ENCODE results near the gene P2RY14. TPM values are rescaled to one million over a fixed set of nuclear protein-coding genes. Genes with fewer than 3 reads are reported as not detected.
"Not testable (repeated sequence)": the region's sequence is repeated elsewhere in the genome, so short reads cannot be mapped to it uniquely, and the experiment has no call there.

The P2RY14 gene
- total RNA-seq, 2 donors from 2014 or later = 0.90 to 1.3 TPM

DNA sequence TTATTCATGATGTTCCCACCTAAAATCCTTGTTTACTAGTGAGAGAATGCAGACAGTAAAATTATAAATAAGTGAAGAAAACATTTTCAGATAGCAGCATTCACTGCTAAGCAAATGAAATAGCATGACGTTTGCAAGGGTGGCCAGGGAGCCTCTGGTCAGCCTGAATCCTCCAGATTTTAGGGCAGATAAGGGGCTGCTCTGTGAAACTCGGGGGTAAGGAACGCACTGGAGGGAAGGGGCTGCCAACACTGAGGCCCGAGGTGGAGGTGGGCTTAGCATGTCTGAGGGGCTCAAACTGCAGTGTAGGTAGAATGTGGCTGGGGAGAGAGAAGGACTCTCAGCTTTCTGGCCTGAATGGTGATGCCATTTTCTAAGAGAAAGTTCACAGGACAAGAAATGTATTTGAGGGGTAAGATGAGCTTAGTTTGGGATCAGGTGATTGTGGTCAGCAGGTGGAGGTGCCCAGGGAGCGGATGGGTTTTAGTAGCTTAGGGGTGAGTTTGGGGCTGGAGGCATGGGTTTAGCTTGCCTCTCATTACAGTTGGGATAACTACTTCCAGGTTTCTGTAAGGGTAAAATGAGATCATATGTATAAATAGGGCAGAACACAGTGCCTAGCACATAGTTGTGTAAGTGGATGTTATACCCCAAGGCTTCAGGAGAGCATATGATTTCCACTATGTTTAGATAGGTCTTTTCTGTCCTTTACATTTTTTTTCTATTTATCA, 95.8 kb downstream of the P2RY14 start:
- no peaks in the 10 kb centered on the region for H3K36me3 Mint-ChIP-seq (ENCODE audit: low read depth)
- ATAC-seq (replicated peaks) = no peak
- H3K4me1 Mint-ChIP-seq = peaks cover 32% of the 10 kb centered on the region
- no peaks in the 10 kb centered on the region for H3K9me3 Mint-ChIP-seq
- no peaks in the 10 kb centered on the region for H3K27me3 Mint-ChIP-seq
- H3K4me3 Mint-ChIP-seq = peak overlapping the region; percentile 82
- H3K27ac Mint-ChIP-seq = peak overlapping the region; percentile 84

DNA sequence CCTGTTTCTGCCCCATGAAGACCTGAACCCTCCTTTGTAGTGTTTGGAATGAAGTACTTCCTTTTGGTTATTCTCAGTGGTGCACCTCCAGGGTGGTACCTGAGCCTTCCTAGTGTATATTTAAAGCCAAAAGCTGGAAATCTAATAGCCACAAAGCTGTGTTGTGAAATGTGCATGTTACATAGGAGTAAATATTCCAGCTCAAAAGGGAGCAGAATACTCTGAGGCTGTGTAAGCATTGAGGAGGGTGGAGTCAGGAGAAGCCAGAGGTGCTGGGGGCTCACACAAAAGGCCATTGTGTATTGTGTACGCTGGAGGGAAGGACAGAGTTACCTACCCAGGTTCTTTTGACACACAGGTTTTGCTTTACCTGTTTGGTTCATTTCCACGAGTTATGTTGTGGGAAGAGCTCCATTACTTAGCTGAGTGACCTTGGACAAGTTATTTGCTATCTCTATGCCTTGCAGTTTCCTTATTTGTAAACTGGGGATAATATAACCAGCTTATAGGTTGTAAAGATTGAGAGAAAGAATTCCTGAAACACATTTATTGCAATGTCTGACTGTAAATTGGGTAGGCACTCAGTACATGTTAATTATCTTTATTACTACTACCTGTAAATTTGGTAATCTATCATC, 100.0 kb downstream of the P2RY14 start:
- no peak for ATAC-seq (replicated peaks)
- Mint-ChIP-seq H3K4me1 (peaks cover 11% of the 10 kb centered on the region), H3K27me3 (no peaks in the 10 kb centered on the region), H3K9me3 (no peaks in the 10 kb centered on the region), H3K36me3 (ENCODE audit: low read depth) (no peaks in the 10 kb centered on the region), H3K4me3 (no peak overlapping the region), H3K27ac (no peak overlapping the region)

DNA sequence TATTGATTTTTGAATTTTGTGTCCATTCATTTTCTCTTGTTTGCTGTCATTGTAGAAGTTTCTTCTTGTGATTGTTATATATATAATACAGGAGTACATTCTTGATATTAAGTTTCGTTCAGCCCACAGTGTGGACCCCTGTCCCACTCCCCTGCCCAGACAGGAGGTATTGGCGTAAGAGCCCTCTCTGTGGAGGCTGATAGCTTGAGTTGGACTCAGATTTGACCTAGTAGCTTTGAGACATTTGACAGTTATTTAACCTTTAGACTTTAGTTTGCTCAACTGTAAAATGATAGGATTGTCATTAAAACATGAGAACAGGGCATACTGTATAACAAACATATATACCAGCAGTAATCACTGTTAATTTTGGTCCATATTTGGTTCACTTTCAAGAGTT, 102.4 kb downstream of the P2RY14 start:
- no peaks in the 10 kb centered on the region for H3K9me3 Mint-ChIP-seq
- no peaks in the 10 kb centered on the region for H3K27me3 Mint-ChIP-seq
- no peak overlapping the region for H3K4me3 Mint-ChIP-seq
- peaks cover 17% of the 10 kb centered on the region for H3K4me1 Mint-ChIP-seq
- no peak overlapping the region for H3K27ac Mint-ChIP-seq
- H3K36me3 Mint-ChIP-seq (ENCODE audit: low read depth) = no peaks in the 10 kb centered on the region
- no peak for ATAC-seq (replicated peaks)

DNA sequence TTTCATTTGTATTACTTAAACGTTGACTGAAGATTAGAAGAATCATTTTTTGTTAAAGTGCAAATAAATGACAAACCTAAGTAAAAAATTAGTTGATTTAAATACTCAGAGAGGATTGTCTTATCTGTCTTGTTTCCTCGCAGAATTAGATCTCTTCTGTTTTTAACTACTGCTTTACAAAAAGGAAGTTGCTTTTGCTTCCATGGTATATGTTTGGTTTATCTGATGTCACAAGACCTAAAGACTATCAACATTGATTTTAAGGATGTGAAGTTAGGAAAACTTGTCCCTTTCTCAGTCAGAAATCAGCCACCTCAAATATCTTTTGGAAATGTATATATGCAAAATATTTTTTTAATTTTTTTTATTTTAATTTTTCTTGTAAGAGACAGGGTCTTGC, 104.0 kb downstream of the P2RY14 start:
- H3K4me3 Mint-ChIP-seq = no peak overlapping the region

DNA sequence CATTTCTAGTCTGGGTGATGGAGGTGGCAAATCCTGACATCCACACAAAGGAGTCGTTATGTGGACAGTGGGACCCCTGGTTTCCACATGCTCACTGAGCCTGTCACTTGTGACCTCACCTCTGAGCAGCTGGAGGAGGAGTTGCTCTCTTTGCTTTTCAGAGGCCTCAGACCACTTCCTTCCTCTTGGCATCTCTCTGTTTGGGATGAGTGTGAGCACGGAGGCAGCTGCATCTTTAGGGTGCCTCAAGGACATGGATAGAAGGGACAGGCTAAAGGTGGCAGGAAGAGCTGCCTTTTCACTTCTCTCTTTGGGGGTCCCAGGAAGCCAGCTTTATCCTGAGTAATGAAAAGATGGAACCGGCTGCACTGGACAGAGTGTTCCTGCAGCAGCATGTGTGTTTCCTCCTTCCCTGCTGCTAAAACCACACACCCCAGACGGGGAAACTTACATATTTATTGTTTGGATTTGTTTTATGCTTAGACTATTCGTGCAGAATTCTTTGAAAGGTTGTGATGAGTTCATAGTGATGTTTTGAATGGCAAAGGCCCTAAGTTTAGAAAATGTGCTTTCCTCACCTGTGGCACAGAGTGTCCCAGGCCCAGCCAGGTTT, 107.1 kb downstream of the P2RY14 start:
- peak; percentile 77 for ATAC-seq (replicated peaks)
- Mint-ChIP-seq H3K27ac (peak overlapping the region; percentile 80), H3K36me3 (ENCODE audit: low read depth) (no peaks in the 10 kb centered on the region), H3K4me3 (peak overlapping the region; percentile 78), H3K4me1 (peaks cover 30% of the 10 kb centered on the region), H3K9me3 (no peaks in the 10 kb centered on the region), H3K27me3 (no peaks in the 10 kb centered on the region)

More for the DNA sequence above, 104.0 kb downstream of the P2RY14 start:
- ATAC-seq (replicated peaks) = no peak
- no peak overlapping the region for H3K27ac Mint-ChIP-seq
- H3K4me1 Mint-ChIP-seq = peaks cover 30% of the 10 kb centered on the region
- no peaks in the 10 kb centered on the region for H3K9me3 Mint-ChIP-seq
- H3K36me3 Mint-ChIP-seq (ENCODE audit: low read depth) = no peaks in the 10 kb centered on the region
- H3K27me3 Mint-ChIP-seq = no peaks in the 10 kb centered on the region

DNA sequence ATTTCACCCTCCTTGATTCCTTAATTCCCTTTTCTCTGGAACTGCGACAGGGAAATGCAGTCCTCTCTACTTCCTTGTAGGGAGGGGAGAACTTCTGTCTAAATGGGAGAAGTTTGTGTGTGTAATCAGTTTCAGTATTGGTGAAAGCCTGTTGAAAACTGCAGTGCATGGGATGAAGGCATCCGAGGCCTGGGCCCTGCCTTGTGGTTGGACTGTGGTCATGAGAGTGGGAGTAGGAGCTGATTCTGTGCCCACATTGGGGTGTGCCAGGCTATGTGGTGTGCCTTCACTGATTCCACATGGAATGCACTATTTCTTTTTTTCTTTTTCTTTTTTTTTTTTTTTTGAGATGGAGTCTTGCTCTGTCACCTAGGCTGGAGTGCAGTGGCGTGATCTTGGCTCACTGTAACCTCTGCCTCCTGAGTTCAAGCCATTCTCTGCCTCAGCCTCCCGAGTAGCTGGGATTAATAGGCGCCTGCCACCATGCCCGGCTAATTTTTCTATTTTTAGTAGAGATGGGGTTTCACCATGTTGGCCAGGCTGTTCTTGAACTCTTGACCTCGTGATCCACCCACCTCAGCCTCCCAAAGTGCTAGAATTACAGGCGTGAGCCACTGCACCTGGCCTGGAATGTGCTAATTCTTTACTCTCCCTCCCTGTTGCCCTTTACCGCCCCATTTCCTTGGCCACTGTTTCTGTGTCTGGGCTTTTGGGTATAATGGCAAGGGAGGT, 108.2 kb downstream of the P2RY14 start:
- Mint-ChIP-seq H3K4me1 (peaks cover 30% of the 10 kb centered on the region), H3K27ac (peak overlapping the region; percentile 80), H3K4me3 (peak overlapping the region; percentile 78)
- not testable (repeated sequence) for H3K27me3 Mint-ChIP-seq; H3K36me3 Mint-ChIP-seq (ENCODE audit: low read depth); H3K9me3 Mint-ChIP-seq
- ATAC-seq (replicated peaks) = peak; percentile 73

DNA sequence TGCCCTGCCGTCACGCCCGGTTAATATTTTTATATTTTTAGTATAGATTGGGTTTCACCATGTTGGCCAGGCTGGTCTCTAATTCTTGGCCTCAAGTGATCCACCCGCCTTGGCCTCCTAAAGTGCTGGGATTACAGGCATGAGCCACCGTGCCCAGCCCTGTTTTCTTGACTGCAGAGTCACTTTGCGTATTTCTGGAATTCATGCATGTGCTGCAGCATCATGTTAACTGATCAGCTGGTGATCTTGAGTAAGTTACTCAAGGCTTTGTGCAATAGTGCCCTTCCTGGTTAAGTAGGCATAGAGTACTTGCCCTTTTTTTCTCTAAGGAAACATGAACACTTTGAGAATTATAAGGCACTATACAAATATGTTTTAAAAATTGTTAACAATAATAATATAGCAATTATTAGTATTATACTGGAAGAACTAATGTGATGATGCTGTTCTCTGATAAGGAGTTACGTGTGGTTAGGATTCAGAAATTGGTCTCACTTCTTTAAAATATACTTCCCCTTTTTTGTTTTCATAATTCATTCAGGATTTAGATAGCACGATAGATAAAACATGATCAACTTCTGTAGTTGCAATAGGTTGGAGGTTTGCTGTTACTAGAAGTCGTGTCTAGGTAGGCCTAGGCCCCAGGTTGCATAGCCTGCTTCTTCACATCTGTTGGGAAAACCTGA, 108.9 kb downstream of the P2RY14 start:
- H3K27ac Mint-ChIP-seq = peak overlapping the region; percentile 80
- no peaks in the 10 kb centered on the region for H3K27me3 Mint-ChIP-seq
- no peaks in the 10 kb centered on the region for H3K36me3 Mint-ChIP-seq (ENCODE audit: low read depth)
- no peaks in the 10 kb centered on the region for H3K9me3 Mint-ChIP-seq
- ATAC-seq (replicated peaks) = peak; percentile 20
- H3K4me1 Mint-ChIP-seq = peaks cover 30% of the 10 kb centered on the region
- peak overlapping the region; percentile 78 for H3K4me3 Mint-ChIP-seq

DNA sequence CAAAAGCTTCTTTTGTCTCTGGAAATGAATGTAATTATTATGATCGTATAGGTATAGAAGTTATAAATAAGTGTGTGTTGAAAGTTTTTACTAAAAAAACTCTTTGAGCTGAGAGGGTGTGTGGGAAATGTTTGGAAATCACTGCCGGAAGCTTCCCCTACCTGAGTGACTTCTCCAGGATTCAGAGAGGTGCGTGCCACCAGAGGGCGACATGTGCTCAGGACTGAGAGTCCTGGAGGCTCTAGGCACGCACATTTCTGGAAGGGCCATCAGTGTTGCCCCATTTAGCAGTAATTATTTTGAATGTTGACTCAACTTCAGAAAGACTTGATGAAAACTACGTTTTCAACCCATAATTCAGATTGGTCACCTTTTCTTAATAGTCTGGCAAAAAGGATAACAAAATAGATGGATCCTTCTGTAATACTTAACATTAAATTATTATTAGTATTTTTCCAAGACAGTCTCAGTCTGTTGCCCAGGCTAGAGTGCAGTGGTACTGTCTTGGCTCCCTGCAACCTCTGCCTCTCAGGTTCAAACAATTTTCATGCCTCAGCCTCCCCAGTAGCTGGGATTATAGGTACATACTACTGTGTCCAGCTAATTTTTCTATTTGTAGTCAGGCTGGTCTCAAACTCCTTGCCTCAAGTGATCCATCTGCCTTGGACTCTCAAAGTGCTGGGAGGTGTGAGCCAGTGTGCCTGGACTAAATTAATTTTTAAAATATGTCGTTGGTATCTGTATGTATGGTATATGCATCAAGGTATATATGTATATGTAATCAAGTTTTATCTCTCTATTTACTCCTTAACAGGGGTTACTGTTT, 109.9 kb downstream of the P2RY14 start:
- Mint-ChIP-seq H3K27me3 (no peaks in the 10 kb centered on the region), H3K36me3 (ENCODE audit: low read depth) (no peaks in the 10 kb centered on the region), H3K27ac (no peak overlapping the region), H3K9me3 (no peaks in the 10 kb centered on the region), H3K4me3 (no peak overlapping the region), H3K4me1 (peaks cover 30% of the 10 kb centered on the region)
- peak; percentile 64 for ATAC-seq (replicated peaks)

DNA sequence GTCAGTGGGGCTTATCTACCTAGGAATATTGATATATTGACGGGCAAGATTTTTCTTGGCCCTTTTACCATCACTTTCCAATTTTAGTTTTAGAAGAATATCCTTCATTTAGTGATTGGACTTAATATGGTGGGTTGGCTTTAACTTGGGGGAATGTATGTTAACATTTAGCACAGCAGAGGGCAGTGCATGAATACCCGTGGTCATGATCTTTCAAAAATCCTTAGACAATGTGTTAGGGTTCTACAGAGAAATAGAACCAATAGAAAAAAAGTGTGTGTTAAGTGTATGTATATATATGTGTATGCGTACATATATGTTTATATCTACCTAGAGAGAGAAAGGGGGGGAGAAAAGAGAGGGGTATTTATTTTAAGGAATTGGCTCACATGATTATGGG, 112.2 kb downstream of the P2RY14 start:
- Mint-ChIP-seq H3K36me3 (ENCODE audit: low read depth) (no peaks in the 10 kb centered on the region), H3K27ac (no peak overlapping the region), H3K27me3 (peaks cover 4% of the 10 kb centered on the region), H3K9me3 (no peaks in the 10 kb centered on the region), H3K4me1 (peaks cover 16% of the 10 kb centered on the region), H3K4me3 (no peak overlapping the region)
- ATAC-seq (replicated peaks) = no peak

DNA sequence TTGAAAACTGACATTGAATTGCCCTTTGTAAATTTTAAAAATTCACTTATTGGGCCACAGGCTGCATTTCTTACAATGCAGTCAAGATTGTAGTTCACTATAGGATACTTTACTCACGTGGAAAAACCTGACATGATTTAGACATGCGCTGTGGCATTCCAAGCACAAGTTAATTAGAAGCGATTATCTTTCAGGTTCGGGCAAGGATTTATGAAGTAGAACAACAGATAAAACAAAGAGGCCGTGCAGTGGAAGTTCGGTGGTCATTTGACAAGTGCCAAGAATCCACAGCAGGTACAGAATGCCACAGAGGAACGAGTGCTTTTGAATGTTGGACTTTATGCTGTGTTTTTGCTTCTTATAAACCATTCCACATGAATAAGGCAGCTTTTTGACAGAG, 113.1 kb downstream of the P2RY14 start:
- Mint-ChIP-seq H3K9me3 (no peaks in the 10 kb centered on the region), H3K27ac (no peak overlapping the region), H3K4me1 (peaks cover 7% of the 10 kb centered on the region), H3K36me3 (ENCODE audit: low read depth) (no peaks in the 10 kb centered on the region), H3K4me3 (no peak overlapping the region), H3K27me3 (peaks cover 8% of the 10 kb centered on the region)
- ATAC-seq (replicated peaks) = no peak

Other genes starting within 250 kb of the P2RY14 start
- gene MED12L, start 192.9 kb downstream of the P2RY14 start, total RNA-seq = 1 to 10 TPM; 3.3 to 6.4 TPM
- 100 to 1,000 TPM; 108 to 131 TPM for gene GPR171, start 75.3 kb downstream of the P2RY14 start, total RNA-seq
- gene GPR87, start 38.3 kb upstream of the P2RY14 start, total RNA-seq = 1 to 10 TPM; 3.2 to 5.0 TPM
- not detected for gene P2RY13, start 51.0 kb upstream of the P2RY14 start, total RNA-seq
- not detected for gene P2RY12, start 106.2 kb upstream of the P2RY14 start, total RNA-seq
- under 1 TPM in 1 of 2 donors, not detected in 1; 0.03 TPM for gene IGSF10, start 182.5 kb upstream of the P2RY14 start, total RNA-seq

Data from activated T-helper 17 cell treated with anti-CD3 and anti-CD28 coated beads, Interleukin-2, amount 50 U/mL, for 72 hours (primary cell).